ENCODE data around the gene CHCHD6.

The CHCHD6 gene

DNA sequence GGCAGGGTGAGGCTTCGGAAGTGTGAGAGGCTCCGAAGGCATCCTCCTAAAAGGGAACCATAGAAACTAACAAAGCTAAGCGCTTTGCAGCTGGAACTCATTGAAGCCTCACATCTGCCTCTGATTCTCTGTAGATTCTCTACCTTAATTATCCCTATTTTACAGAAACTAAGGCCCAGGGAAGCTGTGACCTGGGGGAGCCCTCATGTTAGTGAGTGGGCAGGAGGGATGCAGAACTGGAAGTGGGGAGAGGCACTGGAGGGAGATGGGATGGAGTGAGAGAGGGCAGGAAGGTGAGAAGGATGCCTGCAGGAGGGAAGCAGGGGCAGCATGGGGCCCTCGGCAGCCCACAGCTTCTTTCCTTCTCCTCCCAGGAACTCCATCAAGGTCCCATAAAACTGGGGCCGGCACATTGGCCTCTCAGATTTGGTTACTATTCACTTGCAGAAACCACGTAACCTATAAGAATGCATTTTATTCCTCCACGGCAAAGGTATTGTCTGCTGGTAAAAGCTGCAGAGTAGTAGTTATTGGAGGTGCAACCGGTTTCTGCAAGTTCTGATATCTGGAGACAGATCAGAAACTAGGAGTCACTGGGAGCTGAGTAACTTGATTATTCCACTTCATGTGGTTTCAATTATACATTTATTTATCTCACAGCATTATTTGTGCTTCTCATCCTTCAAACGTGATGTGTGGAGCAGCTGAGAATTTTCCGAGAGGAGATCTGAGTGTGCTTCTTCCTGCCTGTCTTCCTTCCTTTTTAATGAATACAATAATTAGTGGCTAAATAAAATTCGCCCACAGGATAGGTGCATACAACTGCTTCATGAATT is 24.0 kb upstream of the CHCHD6 start:
- TF ChIP-seq, protein P1, sequence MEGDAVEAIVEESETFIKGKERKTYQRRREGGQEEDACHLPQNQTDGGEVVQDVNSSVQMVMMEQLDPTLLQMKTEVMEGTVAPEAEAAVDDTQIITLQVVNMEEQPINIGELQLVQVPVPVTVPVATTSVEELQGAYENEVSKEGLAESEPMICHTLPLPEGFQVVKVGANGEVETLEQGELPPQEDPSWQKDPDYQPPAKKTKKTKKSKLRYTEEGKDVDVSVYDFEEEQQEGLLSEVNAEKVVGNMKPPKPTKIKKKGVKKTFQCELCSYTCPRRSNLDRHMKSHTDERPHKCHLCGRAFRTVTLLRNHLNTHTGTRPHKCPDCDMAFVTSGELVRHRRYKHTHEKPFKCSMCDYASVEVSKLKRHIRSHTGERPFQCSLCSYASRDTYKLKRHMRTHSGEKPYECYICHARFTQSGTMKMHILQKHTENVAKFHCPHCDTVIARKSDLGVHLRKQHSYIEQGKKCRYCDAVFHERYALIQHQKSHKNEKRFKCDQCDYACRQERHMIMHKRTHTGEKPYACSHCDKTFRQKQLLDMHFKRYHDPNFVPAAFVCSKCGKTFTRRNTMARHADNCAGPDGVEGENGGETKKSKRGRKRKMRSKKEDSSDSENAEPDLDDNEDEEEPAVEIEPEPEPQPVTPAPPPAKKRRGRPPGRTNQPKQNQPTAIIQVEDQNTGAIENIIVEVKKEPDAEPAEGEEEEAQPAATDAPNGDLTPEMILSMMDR (conservative IDR thresholded peaks at IDR 0.05; ENCODE audit: control insufficient read depth, insufficient read depth, low read depth, low read length) = no peak
- peak; percentile 38 for DNase-seq (ENCODE audit: low read depth)
- H3K4me3 ChIP-seq (ENCODE audit: control insufficient read depth, low read depth, low read length) = no peak overlapping the region

- no peak for DNase-seq (ENCODE audit: low read depth)
- no peak overlapping the region for H3K4me3 ChIP-seq (ENCODE audit: control insufficient read depth, low read depth, low read length)
- TF ChIP-seq, protein P1 (conservative IDR thresholded peaks at IDR 0.05; ENCODE audit: control insufficient read depth, insufficient read depth, low read depth, low read length) = no peak
These were observed 23.4 kb upstream of the CHCHD6 start for GRCh38 chr3:126680667-126681055.

- no peak for DNase-seq (ENCODE audit: low read depth)
- TF ChIP-seq, protein P1 (conservative IDR thresholded peaks at IDR 0.05; ENCODE audit: control insufficient read depth, insufficient read depth, low read depth, low read length) = no peak
These were observed 22.0 kb upstream of the CHCHD6 start for GRCh38 chr3:126682009-126682408.

DNA sequence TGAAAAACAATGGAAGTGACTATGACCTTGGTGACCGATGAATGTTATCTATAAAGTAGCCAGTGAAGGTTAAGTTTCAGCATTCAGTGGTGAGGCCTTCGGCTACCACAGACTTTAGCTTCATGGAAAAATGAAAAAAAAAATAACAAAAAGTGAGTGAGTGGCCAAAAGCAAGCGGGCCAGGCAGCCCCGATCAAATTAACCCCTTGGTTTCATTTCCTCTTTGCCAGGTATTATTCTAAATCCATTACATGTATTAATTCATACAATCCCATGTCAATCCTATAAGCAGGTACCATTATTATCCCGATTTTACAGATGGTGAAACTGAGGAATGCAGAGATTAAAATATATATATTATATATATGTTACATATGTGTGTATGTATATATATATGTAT is 21.0 kb upstream of the CHCHD6 start:
- TF ChIP-seq, protein P1 (conservative IDR thresholded peaks at IDR 0.05; ENCODE audit: control insufficient read depth, insufficient read depth, low read depth, low read length) = no peak
- DNase-seq (ENCODE audit: low read depth) = no peak

More at GRCh38 chr3:126682009-126682408, 22.0 kb upstream of the CHCHD6 start:
- no peak overlapping the region for H3K4me3 ChIP-seq (ENCODE audit: control insufficient read depth, low read depth, low read length)

GRCh38 chr3:126684218-126684751 is 19.8 kb upstream of the CHCHD6 start:
- H3K4me3 ChIP-seq (ENCODE audit: control insufficient read depth, low read depth, low read length) = no peak overlapping the region
- peak; percentile 38 for DNase-seq (ENCODE audit: low read depth)
- TF ChIP-seq, protein P1 (conservative IDR thresholded peaks at IDR 0.05; ENCODE audit: control insufficient read depth, insufficient read depth, low read depth, low read length) = no peak

More for the DNA sequence above, 21.0 kb upstream of the CHCHD6 start:
- no peak overlapping the region for H3K4me3 ChIP-seq (ENCODE audit: control insufficient read depth, low read depth, low read length)

DNA sequence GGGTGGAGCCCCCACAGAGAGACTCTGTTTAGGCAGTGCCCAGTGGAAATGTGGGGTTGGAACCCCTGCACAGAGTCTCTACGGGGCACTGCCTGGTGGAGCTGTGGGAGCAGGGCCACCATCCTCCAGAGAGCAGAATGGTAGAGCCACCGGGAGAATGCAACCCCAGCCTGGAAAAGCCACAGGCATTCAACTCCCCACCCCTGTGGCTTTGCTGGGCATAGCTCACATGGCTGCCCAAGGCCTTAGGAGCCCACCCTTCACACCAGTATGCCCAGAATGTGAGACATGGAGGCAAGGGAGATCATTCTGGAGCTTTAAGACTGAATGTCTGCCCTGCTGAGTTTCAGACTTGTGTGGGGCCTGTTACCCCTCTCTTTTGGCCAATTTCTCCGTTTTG is 19.0 kb upstream of the CHCHD6 start:
- TF ChIP-seq, protein P1 (conservative IDR thresholded peaks at IDR 0.05; ENCODE audit: control insufficient read depth, insufficient read depth, low read depth, low read length) = no peak
- no peak overlapping the region for H3K4me3 ChIP-seq (ENCODE audit: control insufficient read depth, low read depth, low read length)
- DNase-seq (ENCODE audit: low read depth) = no peak
